Gastroesophageal sphincter (tissue), 4 donors: ENCODE data around the gene THSD4. TPM values are rescaled to one million over a fixed set of nuclear protein-coding genes. Genes with fewer than 3 reads are reported as not detected.

ENCODE experiments used
- ATAC-seq: fragments of 150-250 bp; one replicate; pipeline ENCODE4 v1.9.1; 2016; ENCODE audit warnings: mild to moderate bottlenecking, moderate library complexity
- H3K27ac ChIP-seq, 4 donors: fragments of 200-600 bp; sonication (generic) in 3 of 4; 1 replicate in 3 of 4; 2 replicates in 1 of 4; pipeline ENCODE4 v1.5.1; 2016 to 2019
- H3K27me3 ChIP-seq: fragments of 200-600 bp; sonication (generic); one replicate; pipeline ENCODE4 v1.5.1; 2019
- H3K36me3 ChIP-seq, 2 donors: fragments of 200-600 bp; sonication (generic); one replicate each; pipeline ENCODE4 v1.5.1; 2019; ENCODE audit warnings: control low read depth in 1 of 2
- H3K4me1 ChIP-seq, 3 donors: fragments of 200-600 bp; sonication (generic); 1 replicate in 2 of 3; 2 replicates in 1 of 3; pipeline ENCODE4 v1.5.1; 2016 to 2019; ENCODE audit warnings: control low read depth in 2 of 3
- H3K4me3 ChIP-seq, 2 donors: fragments of 200-600 bp; sonication (generic); one replicate each; pipeline ENCODE4 v1.5.1; 2019; ENCODE audit warnings: mild to moderate bottlenecking in 1 of 2, moderate library complexity in 1 of 2
- H3K9me3 ChIP-seq, 3 donors: fragments of 200-600 bp; sonication (generic); one replicate each; pipeline ENCODE4 v1.5.1; 2017 to 2019; ENCODE audit warnings: control low read depth in 2 of 3
- EP300 ChIP-seq: sonication (generic); formaldehyde crosslinking; IDR thresholded peaks from one replicate; pipeline ENCODE4 v1.6.1; 2017; ENCODE audit warnings: antibody characterized with exemption, mild to moderate bottlenecking
- POLR2A ChIP-seq, 2 donors: fragments of 450-650 bp; IDR thresholded peaks; one replicate each; pipeline ENCODE4 v1.6.1; 2017; ENCODE audit warnings: antibody characterized with exemption in 2 of 2, mild to moderate bottlenecking in 2 of 2, moderate library complexity in 1 of 2
- POLR2AphosphoS5 ChIP-seq: sonication (generic); formaldehyde crosslinking; IDR thresholded peaks from one replicate; pipeline ENCODE4 v1.6.1; 2017; ENCODE audit warnings: antibody characterized with exemption
- WGBS, 2 donors: methylation state at CpG; one replicate each; pipeline ENCODE4 v1.1.5; 2018; ENCODE audit warnings: low coverage in 1 of 2; 5-methylcytosine and 5-hydroxymethylcytosine counted together
- total RNA-seq, 4 donors: library from RNA; depleted of rRNA; stranded (reverse); fragments of >200 nt; gene quantifications; one replicate each; pipeline ENCODE4 v1.1.0, GENCODE V29; 2016
- TF ChIP-seq, protein P1 (sequence below), 4 experiments: fragments of 200-600 bp in 2 of 4; fragments of 450-650 bp in 2 of 4; sonication (generic) in 1 of 4; IDR thresholded peaks; one replicate each; pipeline ENCODE4 v1.5.1; 2017 to 2019; ENCODE audit warnings: antibody characterized with exemption in 4 of 4, mild to moderate bottlenecking in 2 of 4, moderate library complexity in 2 of 4

Gene THSD4
- total RNA-seq, 4 donors from 2014 or later: 4.6 to 28.5 (median 17.6) TPM

GRCh38 chr15:71248386-71248785 is 133.1 kb downstream of the THSD4 start:
- Histone ChIP-seq H3K27ac (no peak overlapping the region), H3K4me1 (no peaks in the 10 kb centered on the region), H3K4me3 (no peak overlapping the region), H3K27me3 (no peaks in the 10 kb centered on the region), H3K36me3 (no peaks in the 10 kb centered on the region), H3K9me3 (no peaks in the 10 kb centered on the region)
- no peak for ATAC-seq
- TF ChIP-seq EP300 (no peak), POLR2AphosphoS5 (no peak), POLR2A (IDR thresholded peaks at IDR 0.05) (no peak)
- TF ChIP-seq, protein P1, sequence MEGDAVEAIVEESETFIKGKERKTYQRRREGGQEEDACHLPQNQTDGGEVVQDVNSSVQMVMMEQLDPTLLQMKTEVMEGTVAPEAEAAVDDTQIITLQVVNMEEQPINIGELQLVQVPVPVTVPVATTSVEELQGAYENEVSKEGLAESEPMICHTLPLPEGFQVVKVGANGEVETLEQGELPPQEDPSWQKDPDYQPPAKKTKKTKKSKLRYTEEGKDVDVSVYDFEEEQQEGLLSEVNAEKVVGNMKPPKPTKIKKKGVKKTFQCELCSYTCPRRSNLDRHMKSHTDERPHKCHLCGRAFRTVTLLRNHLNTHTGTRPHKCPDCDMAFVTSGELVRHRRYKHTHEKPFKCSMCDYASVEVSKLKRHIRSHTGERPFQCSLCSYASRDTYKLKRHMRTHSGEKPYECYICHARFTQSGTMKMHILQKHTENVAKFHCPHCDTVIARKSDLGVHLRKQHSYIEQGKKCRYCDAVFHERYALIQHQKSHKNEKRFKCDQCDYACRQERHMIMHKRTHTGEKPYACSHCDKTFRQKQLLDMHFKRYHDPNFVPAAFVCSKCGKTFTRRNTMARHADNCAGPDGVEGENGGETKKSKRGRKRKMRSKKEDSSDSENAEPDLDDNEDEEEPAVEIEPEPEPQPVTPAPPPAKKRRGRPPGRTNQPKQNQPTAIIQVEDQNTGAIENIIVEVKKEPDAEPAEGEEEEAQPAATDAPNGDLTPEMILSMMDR (IDR thresholded peaks at IDR 0.05): no peak
- 89 to 93% methylated on average over 1 to 2 of the region's 3 CpGs for WGBS, 2 donors

- no peak for ATAC-seq
- no peak overlapping the region for H3K4me3 ChIP-seq
- no peaks in the 10 kb centered on the region for H3K36me3 ChIP-seq
- H3K4me1 ChIP-seq: no peaks in the 10 kb centered on the region
- H3K27me3 ChIP-seq: no peaks in the 10 kb centered on the region
- H3K9me3 ChIP-seq: no peaks in the 10 kb centered on the region
- 82 to 89% methylated on average over 4 of the region's 4 CpGs for WGBS, 2 donors
- H3K27ac ChIP-seq: no peak overlapping the region
- TF ChIP-seq, protein P1 (IDR thresholded peaks at IDR 0.05): no peak
- TF ChIP-seq EP300 (no peak), POLR2A (IDR thresholded peaks at IDR 0.05) (no peak), POLR2AphosphoS5 (no peak)
Measured at GRCh38 chr15:71249986-71250385, 134.7 kb downstream of the THSD4 start.

DNA sequence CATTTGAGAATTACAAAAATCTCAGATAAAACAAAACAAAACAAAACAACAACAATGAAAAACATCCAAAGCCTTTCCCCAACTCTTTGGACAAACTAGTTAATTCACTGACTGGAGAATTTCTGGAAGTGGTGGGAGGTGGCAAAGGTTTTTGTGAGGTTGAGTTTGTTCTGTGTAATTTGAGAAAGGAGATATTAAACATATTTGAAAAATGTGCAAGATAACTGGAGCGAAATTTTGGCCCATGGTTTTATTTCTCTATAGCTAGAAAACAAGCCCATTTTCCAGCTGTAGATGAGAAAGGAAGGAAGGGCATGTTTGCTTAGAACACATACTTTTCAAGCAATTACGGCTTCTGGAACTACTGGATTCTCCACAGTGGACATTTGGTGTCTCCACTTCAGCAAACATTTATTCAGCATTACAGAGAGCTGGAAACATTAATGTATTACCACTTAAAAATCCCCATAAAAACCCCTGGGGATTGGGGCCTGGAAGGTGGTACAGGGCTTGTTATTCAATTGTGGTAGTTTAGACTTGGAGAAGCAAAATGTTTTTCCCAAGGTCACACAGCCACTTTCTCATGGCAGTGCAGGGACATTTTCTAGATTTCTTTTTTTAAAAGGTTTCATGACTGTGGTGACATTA is 135.8 kb downstream of the THSD4 start:
- WGBS, 2 donors: 77 to 84% methylated on average over 2 of the region's 2 CpGs
- Histone ChIP-seq H3K4me1 (no peaks in the 10 kb centered on the region), H3K27ac (no peak overlapping the region), H3K9me3 (no peaks in the 10 kb centered on the region), H3K27me3 (no peaks in the 10 kb centered on the region), H3K36me3 (no peaks in the 10 kb centered on the region), H3K4me3 (no peak overlapping the region)
- no peak for ATAC-seq
- TF ChIP-seq POLR2AphosphoS5 (no peak), POLR2A (IDR thresholded peaks at IDR 0.05) (no peak), EP300 (no peak)
- TF ChIP-seq, protein P1 (IDR thresholded peaks at IDR 0.05): no peak

DNA sequence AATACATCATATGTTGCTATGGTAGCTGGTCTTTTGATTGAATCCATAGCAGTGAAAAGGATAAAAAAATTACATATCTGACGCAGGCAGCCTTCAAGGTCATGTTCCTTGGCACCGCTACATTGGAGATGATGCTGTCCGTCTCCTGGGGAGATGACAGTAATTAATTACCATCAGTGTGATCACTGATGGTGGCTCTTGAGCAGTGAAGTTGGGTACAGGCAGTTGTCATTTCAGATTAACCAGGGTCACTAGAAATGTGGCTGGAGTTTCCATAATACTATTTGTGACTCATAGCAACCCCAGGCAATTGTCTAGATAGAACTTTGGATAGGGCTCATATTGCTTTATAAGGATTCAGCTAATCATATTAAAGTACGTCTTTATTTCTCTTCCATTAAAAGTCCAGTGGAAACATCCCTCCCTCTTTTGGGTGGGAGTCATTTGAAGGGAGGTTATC is 136.3 kb downstream of the THSD4 start:
- Histone ChIP-seq H3K9me3 (no peaks in the 10 kb centered on the region), H3K27ac (no peak overlapping the region), H3K27me3 (no peaks in the 10 kb centered on the region), H3K36me3 (no peaks in the 10 kb centered on the region), H3K4me1 (no peaks in the 10 kb centered on the region), H3K4me3 (no peak overlapping the region)
- no peak for ATAC-seq
- 52 to 73% methylated on average over 4 of the region's 4 CpGs for WGBS, 2 donors
- TF ChIP-seq POLR2A (IDR thresholded peaks at IDR 0.05) (no peak), EP300 (no peak), POLR2AphosphoS5 (no peak)
- TF ChIP-seq, protein P1 (IDR thresholded peaks at IDR 0.05): no peak

- H3K4me3 ChIP-seq: no peak overlapping the region
- ATAC-seq: no peak
- no peaks in the 10 kb centered on the region for H3K36me3 ChIP-seq
- 77 to 81% methylated on average over 6 of the region's 6 CpGs for WGBS, 2 donors
- TF ChIP-seq, protein P1 (IDR thresholded peaks at IDR 0.05): no peak
- TF ChIP-seq POLR2AphosphoS5 (no peak), EP300 (no peak), POLR2A (IDR thresholded peaks at IDR 0.05) (no peak)
- no peaks in the 10 kb centered on the region for H3K27me3 ChIP-seq
- no peaks in the 10 kb centered on the region for H3K4me1 ChIP-seq
- no peaks in the 10 kb centered on the region for H3K9me3 ChIP-seq
- no peak overlapping the region for H3K27ac ChIP-seq
Measured at GRCh38 chr15:71252044-71252739, 136.9 kb downstream of the THSD4 start.
